ENCODE measurements around the gene MAPK12.
"Not testable (repeated sequence)": the region's sequence is repeated elsewhere in the genome, so short reads cannot be mapped to it uniquely, and the experiment has no call there.

MAPK12 gene

DNA sequence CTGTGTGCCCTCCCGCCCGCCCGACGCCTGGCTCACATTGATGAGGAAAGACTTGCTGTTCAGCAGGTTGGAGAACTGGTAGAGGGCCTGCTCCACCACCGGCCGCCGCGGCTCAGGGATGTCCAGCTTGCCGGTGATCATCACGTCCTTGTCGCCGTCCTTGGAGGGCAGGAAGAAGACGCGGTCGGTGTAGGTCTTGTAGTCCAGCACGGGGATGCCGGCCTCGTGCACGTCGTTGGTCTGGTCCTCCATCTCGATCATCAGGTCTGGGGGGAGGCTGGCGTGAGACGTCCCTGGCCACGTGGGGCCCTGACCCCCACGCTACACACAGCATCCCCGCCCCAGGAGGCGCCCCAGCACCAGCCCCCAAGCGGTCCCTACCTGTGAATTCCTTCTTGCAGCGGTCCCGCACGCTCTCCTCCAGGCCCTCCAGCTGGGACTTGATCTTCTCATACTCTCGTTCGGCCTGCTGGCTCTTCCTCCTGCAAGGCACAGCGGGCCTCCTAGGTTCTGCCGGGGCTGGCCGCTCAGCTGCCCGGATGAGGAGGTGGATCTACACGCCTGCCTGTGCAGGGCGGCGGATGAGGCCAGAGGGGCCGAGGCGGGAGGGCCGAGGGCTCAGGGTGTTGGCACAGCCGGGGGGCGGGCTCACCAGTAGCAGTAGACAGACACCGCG lies 19.4 kb upstream of the MAPK12 start:
- no peak for DNase-seq

DNA sequence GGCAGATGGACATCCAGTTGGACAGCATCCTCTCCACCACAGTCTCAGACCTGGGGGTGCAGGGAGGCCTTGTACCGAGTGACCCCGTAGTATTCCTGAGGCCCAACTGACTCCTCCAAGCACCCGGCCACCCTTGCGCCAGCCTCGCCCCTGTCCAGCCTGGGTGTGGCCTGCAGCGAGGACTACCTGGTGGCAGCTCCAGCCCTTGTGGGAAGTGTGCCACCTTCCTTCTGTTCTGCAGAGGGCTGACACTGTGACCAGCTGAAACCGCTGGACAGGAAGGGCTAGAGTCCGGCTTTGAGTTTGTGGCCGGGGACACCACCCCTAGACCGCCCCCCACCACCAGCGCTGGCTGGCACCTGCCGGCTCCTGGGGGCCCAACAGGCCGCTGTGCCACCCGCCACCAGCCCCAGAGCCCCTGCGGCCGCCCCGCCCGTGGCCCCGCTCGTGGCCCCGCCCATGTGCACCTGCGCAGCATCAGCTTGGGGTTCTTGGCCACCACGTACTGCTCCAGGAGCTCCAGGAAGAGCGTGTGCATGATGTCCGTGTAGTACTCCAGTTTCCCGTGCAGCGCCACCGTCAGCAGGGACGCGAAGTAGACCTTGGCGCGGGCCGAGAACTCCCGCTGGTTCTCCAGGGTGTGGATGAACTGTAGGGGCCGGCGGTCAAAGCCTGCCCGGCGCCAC lies 18.7 kb upstream of the MAPK12 start:
- no peak for DNase-seq

DNA sequence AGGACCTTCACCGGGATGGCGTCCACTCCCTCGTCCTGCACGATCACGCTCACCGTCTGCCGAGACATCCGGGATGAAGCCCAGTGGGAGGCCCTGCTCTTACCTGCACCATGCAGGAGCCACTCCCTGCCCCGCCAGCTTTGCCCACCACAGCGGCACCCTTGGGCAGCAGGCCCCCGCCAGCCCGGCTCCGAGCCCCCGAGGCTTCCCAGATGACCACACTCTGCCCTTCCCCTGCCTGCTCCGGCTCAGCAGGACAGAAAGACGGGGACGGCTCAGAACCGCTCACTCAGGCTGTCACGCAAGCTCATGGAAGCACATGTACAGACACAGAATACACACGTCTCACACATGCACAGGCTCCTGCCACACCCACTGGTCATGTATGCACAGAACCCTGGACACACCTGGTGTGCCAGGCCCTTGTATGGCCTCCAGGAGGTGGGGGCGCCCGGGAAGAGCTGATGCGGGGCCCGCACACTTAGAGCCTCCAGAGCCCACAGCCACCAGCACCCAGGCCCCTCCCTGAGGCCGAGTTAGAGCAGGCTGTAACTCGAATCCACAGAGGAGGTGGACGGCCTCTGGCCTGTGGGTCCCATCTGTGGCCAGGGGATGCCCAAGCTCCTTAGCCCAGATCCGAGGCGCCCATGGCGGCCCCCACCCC lies 17.6 kb upstream of the MAPK12 start:
- DNase-seq, result no peak

DNA sequence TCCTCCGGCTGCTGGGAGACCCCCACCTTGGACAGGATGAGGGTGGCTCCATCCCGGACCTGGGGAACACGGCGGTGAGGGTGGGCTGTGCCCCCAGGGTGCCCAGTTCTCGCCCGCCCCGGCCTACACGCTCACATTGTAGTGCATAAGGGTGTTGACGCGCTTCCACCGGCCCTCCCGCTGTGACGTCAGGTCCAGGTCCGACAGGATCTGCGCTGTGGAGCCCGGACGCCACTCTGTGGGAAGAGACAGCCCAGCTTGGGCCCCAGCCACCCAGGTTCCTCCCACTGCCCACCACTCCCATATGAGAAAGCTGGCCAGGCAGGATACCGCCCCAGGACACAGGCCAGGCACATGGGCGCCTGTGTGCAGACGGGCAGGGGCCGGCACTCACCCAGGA lies 17.0 kb upstream of the MAPK12 start:
- no peak for DNase-seq

DNA sequence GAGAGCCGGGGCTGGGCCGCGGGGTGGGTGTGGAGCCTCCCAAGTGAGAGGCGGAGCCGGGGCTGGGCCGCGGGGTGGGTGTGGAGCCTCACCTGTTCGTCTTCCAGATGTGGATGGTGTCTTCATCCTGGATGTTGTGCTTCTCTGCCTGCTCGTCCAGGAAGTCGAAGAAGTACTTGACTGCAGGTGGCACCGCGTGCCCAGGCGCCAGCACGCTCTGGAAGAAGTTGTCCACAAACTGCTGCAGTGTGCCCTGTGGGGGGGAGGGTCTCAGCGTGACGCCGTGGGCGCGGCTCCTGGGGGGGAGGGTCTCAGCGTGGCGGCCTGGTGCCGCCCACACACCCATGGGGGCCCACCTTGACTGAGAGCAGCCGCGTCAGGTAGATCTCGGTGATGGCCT lies 16.3 kb upstream of the MAPK12 start:
- DNase-seq, result no peak

DNA sequence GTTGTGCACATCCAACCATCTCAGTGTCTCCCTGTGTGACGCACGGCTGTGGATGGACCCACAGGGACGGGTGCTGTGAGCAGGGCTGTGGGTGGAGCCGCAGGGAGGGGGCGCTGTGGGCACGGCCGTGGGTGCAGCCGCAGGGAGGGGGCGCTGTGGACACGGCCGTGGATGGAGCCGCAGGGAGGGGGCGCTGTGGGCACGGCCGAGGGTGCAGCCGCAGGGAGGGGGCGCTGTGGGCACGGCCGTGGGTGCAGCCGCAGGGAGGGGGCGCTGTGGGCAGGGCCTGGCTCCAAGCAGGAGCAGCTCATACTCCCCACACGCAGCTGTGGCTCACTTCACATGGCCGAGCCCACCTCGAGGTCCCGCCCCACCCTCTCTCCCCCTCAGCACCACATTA lies 14.7 kb upstream of the MAPK12 start:
- DNase-seq, result no peak

DNA sequence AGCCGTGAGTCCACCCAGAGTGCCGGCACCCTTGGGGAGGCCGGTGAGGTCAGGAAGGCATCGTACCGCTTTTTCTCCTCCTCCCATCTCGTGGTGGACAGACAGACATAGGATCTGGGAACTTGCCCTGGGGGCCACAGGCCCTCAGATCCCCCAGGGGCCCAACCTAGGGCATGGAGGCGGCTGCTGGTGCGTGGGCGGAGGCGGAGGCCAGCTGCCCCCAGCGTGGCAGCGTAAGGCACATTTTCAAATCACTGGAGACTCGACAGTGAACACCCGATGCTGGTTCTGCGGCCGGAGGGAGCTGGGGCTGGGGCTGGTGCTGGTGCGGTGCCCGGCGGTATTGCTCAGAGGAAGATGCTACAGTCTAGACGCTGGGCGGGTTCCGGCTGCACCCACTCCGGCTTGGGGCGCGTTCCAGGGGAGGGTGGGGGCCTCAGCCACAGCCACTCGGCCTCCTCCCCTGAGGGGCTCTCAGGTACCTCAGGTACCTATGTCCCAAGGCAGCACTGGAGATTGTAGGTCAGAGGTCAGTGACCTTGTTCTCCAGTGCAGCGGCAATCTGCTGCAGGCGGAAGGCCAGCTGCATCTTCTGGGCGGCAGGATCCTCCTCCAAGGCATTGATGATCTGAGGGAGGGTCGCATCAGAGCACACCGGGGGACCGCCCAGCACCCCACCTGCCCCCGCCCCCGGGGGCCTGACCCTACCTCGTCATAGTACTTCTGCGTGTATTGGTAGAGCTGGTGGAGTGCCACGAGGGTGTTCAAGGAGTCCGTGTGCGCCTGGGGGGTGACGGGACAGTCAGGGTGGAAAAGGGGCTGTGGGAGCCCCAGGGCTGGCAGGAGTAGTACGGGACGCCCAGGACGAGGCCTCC lies 13.9 kb upstream of the MAPK12 start:
- no peak for DNase-seq

DNA sequence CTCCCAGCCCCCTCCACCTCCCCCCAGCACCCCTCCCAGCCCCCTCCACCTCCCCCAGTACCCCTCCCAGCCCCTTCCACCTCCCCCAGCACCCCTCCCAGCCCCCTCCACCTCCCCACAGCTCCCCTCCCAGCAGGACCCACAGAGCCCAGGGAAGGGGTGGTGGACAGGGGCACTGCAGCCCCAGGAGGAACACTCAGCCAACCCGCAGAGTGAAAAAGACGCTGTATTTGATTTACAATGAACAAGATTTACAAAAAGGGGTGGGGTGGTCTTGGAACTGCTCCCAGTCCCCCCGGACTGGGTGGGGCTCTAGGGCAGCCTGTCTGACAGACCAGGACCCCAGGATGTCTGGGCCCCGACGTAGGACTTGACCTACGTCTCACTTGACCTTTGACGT lies 13.3 kb upstream of the MAPK12 start:
- DNase-seq, result no peak

DNA sequence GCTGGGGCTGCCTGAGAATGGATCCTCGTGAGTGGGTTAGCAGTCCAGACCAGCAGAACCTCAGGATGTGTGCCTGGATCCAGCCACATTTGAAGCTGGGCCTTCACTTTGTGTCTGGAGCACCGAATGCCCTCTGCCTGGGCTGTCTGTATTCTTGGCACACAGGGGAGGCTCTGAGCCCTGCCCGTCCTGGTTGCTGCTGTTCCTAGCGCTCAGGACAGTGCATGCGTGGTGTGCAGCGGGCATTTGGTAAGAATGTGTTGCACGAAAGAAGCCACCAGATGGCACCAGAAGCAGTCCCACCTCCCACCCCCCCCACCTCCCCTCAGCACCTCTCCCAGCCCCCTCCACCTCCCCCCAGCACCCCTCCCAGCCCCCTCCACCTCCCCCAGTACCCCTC lies 12.8 kb upstream of the MAPK12 start:
- DNase-seq, result peak; percentile 1

DNA sequence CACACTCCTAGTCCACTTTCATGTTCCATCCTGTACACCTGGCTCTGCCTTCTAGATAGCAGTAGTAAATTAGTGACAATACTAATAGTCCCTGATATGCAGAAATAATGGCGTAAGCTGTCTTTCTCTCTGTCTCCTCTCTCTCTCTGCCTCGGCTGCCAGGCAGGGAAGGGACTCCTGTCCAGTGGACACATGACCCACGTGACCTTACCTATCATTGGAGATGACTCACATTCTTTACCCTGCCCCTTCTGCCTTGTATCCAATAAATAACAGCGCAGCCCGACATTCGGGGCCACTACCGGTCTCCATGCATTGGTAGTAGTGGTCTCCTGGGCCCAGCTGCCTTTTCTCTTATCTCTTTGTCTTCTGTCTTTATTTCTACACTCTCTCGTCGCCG lies 12.3 kb upstream of the MAPK12 start:
- not testable (repeated sequence) for DNase-seq

DNA sequence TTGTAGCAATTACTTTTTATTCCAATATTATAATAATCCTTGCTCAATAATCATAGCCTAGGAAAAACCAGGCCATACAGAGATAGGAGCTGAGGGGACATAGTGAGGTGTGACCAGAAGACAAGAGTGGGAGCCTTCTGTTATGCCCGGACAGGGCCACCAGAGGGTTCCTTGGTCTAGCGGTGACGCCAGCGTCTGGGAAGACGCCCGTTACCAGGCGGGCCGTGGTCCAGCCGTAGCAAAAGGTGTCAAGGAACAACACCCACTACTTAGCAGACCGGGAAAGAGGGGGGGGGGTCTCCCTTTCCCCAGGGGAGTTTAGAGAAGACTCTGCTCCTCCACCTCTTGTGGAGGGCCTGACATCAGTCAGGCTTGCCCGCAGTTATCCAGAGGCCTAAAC lies 11.9 kb upstream of the MAPK12 start:
- DNase-seq, result not testable (repeated sequence)

DNA sequence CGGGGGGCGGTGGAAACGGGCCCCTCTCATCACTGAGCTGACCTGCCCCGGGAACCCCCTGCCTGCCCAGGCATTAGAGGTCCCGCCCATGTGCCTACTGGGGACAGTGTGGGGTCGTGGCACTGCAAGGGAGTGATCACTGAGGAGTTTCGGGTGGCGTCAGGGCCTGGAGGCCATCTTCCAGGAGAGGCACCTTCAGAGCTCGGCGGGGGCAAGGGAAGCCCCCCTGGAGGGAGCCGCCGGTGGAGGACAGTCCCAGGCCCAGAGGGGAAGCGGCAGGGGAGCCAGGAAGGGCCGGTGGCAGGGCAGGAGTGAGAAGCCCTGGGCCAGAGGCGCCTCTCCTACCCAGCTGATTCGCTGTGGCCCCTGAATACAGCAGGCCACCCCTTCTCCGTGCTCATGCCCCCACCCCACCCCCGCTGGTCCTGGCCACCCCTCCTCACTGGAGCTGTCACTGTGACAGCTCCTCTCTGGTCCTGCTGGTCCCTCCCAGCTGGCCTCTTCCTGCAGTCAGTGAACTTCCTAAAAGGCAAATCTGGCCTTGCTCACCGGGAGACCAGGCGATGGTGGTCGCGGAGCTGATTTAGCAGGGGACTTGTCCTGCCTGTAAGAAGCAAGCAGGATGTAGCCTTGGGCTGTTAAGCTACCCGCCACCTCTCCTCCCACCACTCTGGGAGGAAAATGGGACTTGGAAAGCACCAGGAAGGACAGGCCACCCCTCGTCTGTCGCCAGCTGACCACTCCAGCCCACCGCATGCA lies 10.7 kb upstream of the MAPK12 start:
- no peak for DNase-seq

DNA sequence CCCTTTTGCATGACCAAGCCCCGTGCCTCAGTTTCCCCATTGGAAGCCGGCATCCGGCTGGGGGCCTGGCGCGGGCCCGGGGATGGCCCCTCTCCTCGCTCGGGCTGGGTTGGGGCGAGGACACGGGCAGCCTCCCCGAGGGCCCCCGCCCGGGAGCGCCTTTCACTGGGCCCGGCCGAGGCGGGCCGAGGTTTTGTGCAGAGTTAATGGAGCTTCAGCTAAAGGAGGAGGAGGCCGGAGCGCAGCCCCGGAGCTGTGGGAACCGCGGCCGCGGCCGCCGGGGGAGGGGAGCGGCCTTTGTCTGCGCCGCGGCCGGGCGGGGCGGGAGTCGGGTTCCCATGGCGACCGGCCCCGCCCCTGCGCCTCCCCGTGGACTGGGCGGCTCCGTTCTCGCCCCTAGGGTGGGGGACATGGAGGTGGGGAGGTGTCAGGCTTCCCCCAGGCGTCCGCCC lies 10.1 kb upstream of the MAPK12 start:
- DNase-seq, result peak; percentile 22

DNA sequence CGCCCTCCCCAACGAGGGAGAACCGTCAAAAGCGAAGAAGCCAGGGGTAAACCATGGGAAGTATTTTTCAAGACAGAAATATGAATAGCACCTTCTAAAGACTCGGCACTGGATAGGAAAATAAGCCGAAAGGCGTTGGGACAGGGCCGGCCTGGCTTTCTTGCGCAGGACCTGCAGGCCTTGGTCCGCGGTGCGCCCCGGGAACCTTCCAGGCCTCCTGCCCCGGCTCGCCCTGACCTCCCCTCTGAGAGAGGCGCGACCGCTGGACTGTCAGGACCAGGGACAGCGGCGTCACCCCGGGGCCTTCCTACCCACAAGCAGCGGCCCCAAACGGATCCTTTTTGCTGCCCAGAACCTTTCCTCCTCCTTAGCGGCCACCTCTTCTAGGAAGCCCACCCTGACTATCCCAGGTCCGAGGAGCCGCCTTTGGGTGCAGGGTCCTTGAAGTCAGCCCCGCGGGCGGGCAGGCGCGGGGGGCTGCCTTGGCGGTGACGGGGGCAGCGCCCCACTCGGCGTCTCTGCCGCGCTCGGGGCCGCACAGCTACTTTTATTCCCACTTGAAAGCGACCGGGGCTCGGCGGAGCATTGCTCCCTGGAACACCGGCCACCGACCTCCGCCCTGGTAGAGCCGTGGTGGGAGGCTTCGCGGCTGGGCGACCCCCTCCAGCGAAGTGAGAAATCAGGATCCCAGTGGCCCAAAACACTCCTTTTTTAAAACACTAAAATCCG lies 9.3 kb upstream of the MAPK12 start:
- peak; percentile 1 for DNase-seq

DNA sequence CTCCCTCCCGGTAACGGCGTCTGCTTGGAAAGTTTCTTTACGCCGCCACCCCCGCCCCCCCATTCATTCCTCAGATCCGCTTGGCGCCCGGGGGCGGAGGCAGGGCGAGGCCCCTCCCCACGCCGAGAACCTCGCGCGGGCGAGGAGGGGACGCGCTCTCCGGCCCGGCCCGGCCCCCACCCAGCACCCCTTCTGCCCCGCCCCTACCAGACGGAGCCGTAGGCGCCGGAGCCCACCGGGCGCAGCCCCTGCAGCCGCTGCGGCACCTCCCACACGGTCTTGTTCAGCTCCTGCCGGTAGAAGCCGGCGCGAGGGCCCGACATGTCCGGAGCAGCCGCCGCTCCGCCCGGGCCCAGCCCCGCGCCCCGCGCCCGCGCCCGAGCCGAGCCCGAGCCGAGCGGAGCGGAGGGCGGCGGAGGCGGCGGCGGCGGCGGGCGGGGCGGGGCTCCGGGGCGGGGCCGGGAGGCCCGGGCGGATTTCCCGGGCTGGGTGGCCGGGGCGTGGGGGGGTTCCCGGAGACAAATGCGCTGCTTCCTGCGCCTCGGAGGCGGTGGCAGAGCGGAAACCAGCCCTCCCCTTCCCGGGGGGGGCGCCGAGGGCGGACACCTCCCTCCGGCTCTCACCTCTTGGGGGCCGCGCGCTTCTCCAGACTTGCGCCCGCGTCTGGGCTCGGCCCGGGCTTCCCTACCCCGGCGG lies 8.6 kb upstream of the MAPK12 start, which contains the start of gene MAPK11:
TSS of gene MAPK11 (minus strand) at position 411 of the 696 bp plus-strand sequence. CDS start at position 323, 88 bp downstream.
- DNase-seq, result peak; percentile 1

DNA sequence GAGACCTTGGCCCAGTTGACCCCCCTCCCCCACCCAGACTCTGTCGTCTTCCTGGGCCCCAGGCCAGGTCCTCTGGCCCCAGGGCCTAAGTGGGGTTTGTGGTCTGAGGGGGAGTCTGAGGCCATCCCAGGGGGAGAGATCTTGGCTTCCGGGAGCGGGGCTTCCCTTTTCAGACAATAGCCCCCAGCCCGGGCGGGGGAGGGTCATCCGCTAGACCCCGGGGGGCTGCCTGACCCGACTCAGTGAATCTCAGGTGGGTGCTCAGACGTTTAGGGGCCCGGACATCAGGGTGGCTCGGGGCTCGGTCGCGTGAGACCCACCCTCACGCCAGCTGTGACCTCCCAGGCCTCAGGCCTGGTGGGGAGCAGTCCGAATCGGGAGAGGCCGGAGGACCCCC lies 8.1 kb upstream of the MAPK12 start:
- DNase-seq, result no peak

DNA sequence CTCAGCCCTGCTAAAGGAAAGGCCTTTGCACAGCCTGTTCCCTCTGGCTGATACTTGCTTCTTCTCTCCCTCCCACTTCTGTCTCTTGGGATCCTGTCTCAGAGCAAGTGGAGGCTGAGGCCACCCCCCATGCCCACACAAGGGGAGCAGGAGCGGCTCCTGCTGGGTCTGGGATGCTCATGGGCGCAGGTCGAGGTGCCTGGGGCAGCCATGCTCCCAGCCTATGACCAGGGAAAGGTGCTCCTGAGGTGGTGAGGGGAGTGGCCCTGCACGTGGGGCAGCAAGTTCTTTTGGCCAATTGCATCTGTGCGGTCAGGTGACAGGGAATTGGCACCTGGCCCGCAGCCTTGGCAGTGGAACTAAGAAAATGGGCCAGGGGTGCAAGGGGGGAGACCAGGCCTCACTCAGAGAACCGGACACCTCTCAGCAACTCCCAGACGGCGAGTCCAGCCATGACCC lies 7.2 kb upstream of the MAPK12 start:
- DNase-seq, result peak; percentile 27

DNA sequence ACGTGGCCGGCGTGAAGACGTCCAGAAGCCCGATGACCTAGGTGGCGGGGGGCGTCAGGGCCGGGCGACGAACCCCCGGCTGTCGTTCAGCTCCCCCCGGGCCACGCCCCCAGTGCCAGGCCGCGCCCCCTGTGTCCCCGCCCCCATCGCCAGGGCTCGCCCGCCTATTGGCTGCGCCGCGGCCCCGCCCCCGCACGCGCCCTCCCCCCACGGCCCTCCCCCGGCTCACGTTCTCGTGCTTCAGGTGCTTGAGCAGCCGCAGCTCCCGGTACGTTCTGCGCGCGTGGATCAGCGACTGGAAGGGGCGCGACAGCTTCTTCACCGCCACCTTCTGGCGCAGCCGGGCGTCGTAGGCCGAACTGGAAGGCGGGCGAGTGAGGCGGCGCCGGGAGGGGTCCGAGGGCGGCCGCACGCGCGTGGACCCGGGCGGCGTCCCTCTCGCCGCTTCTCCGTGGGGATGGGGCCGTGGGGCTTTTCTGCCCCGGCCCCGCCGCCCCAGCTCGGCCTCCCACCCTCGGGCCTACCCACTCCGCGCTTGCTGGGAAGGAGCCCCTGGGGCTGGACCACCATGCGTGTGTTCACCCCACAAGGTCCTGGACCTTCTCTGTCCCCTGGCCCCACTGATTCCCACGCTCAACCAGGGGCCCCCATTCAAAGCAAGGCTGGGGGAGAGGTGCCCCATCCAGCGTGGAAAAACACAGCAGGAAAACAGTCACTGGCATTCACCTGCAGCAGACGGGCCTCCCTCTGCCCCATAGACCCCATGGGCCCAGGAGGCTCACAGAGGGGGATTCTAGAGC lies 6.3 kb upstream of the MAPK12 start:
- DNase-seq, result no peak

DNA sequence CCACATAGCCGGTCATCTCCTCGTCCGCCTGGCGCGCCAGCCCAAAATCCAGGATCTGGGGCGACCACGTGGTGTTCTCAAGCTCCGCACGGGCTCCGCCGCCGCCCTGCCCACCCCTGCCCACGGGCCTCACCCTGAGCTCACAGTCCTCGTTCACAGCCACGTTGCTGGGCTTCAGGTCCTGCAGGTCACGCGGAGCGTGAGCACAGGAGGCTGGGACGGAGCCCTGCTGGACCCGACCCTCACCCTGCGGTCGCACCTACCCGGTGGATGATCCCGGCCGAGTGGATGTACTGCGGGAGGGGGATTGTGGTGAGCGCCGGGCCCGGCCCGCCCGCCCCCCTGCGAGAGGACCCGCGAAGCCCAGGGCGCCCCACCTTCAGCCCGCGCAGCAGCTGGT lies 5.5 kb upstream of the MAPK12 start:
- DNase-seq, result no peak

Measured in DMS79 treated with DMSO at 0.1 percent for 48 hours (cell line).